GM21528 (cell line): ENCODE results near the gene KCNH6.

Source experiments
- ATAC-seq: cut with Tn5 transposase; IDR thresholded peaks from one replicate; pipeline ENCODE4 v1.9.1; 2021; ENCODE audit warnings: mild to moderate bottlenecking, moderate library complexity; ENCODE audit not compliant: unreplicated experiment, low FRiP score

The KCNH6 gene

GRCh38 chr17:63529711-63530556 is 6.8 kb downstream of the KCNH6 start:
- ATAC-seq: no peak

- ATAC-seq: no peak
Observed at GRCh38 chr17:63530557-63531021, 7.4 kb downstream of the KCNH6 start.

- ATAC-seq: no peak
Observed at GRCh38 chr17:63531022-63531965, 8.1 kb downstream of the KCNH6 start.

- no peak for ATAC-seq
Observed at GRCh38 chr17:63533433-63534077, 10.4 kb downstream of the KCNH6 start.

GRCh38 chr17:63534078-63534570 is 11.0 kb downstream of the KCNH6 start:
- ATAC-seq: no peak

- no peak for ATAC-seq
Observed at GRCh38 chr17:63534816-63535455, 11.8 kb downstream of the KCNH6 start.

GRCh38 chr17:63535640-63536039 is 12.5 kb downstream of the KCNH6 start:
- no peak for ATAC-seq

- ATAC-seq: no peak
Observed at GRCh38 chr17:63537001-63537400, 13.8 kb downstream of the KCNH6 start.

GRCh38 chr17:63537991-63538692 is 15.0 kb downstream of the KCNH6 start:
- ATAC-seq: no peak

- no peak for ATAC-seq
Observed at GRCh38 chr17:63538693-63539595, 15.8 kb downstream of the KCNH6 start.

GRCh38 chr17:63540590-63540989 is 17.4 kb downstream of the KCNH6 start:
- no peak for ATAC-seq

- no peak for ATAC-seq
Observed at GRCh38 chr17:63542218-63542545, 19.0 kb downstream of the KCNH6 start.

- ATAC-seq: no peak
Observed at GRCh38 chr17:63542942-63543821, 20.0 kb downstream of the KCNH6 start.

GRCh38 chr17:63543822-63544420 is 20.8 kb downstream of the KCNH6 start:
- ATAC-seq: no peak

- ATAC-seq: no peak
Observed at GRCh38 chr17:63544467-63545301, 21.5 kb downstream of the KCNH6 start.

- ATAC-seq: no peak
Observed at GRCh38 chr17:63546308-63547082, 23.3 kb downstream of the KCNH6 start.
